ENCODE results near the gene ZNF641.
A peak's percentile ranks its signal among the peaks of the same experiment; 100 is the strongest.

Gene ZNF641

GRCh38 chr12:48350249-48351021 is at the start of gene ZNF641:
Gene ZNF641, minus strand, starts transcription at chr12:48350919. Its CDS starts 2,829 bp downstream, at chr12:48348090.
- peak; percentile 55 for DNase-seq (ENCODE audit: low read depth, low spot score)

GRCh38 chr12:48390026-48390425 is 39.3 kb upstream of the ZNF641 start:
- DNase-seq (ENCODE audit: low read depth, low spot score): no peak

- DNase-seq (ENCODE audit: low read depth, low spot score): no peak
These were observed 38.7 kb upstream of the ZNF641 start for GRCh38 chr12:48389409-48389808.

- DNase-seq (ENCODE audit: low read depth, low spot score): no peak
These were observed 38.2 kb upstream of the ZNF641 start for GRCh38 chr12:48388938-48389337.

GRCh38 chr12:48388460-48388859 is 37.7 kb upstream of the ZNF641 start:
- DNase-seq (ENCODE audit: low read depth, low spot score): no peak

GRCh38 chr12:48380596-48380995 is 29.9 kb upstream of the ZNF641 start:
- DNase-seq (ENCODE audit: low read depth, low spot score): no peak

- no peak for DNase-seq (ENCODE audit: low read depth, low spot score)
These were observed 29.1 kb upstream of the ZNF641 start for GRCh38 chr12:48379794-48380193.

GRCh38 chr12:48377646-48378045 is 26.9 kb upstream of the ZNF641 start:
- no peak for DNase-seq (ENCODE audit: low read depth, low spot score)

- DNase-seq (ENCODE audit: low read depth, low spot score): no peak
These were observed 23.4 kb upstream of the ZNF641 start for GRCh38 chr12:48374164-48374563.

- no peak for DNase-seq (ENCODE audit: low read depth, low spot score)
These were observed 15.4 kb upstream of the ZNF641 start for GRCh38 chr12:48366131-48366530.

- no peak for DNase-seq (ENCODE audit: low read depth, low spot score)
These were observed 11.1 kb upstream of the ZNF641 start for GRCh38 chr12:48361664-48362339.

GRCh38 chr12:48358937-48359513 is 8.3 kb upstream of the ZNF641 start:
- no peak for DNase-seq (ENCODE audit: low read depth, low spot score)

GRCh38 chr12:48356041-48356768 is 5.5 kb upstream of the ZNF641 start:
- DNase-seq (ENCODE audit: low read depth, low spot score): no peak

- DNase-seq (ENCODE audit: low read depth, low spot score): no peak
These were observed 1.5 kb upstream of the ZNF641 start for GRCh38 chr12:48352157-48352760.

- DNase-seq (ENCODE audit: low read depth, low spot score): no peak
These were observed 446 bp upstream of the ZNF641 start for GRCh38 chr12:48351022-48351708.

- no peak for DNase-seq (ENCODE audit: low read depth, low spot score)
These were observed 1.2 kb downstream of the ZNF641 start for GRCh38 chr12:48349471-48349870.

GRCh38 chr12:48342980-48343379 is 7.7 kb downstream of the ZNF641 start:
- DNase-seq (ENCODE audit: low read depth, low spot score): no peak

- DNase-seq (ENCODE audit: low read depth, low spot score): no peak
These were observed 9.8 kb downstream of the ZNF641 start for GRCh38 chr12:48340943-48341342.

GRCh38 chr12:48339442-48340117 is 11.1 kb downstream of the ZNF641 start:
- DNase-seq (ENCODE audit: low read depth, low spot score): no peak

- no peak for DNase-seq (ENCODE audit: low read depth, low spot score)
These were observed 14.2 kb downstream of the ZNF641 start for GRCh38 chr12:48336564-48336963.

- no peak for DNase-seq (ENCODE audit: low read depth, low spot score)
These were observed 14.7 kb downstream of the ZNF641 start for GRCh38 chr12:48336061-48336460.
